Hippocampal formation (tissue), 2 donors: ENCODE data around the gene MS4A8.
"Not testable (repeated sequence)": the region's sequence is repeated elsewhere in the genome, so short reads cannot be mapped to it uniquely, and the experiment has no call there.

Experiments used
- DNase-seq, 2 donors: peaks; one replicate each; lab custom pipeline; 2025; lab: John Stamatoyannopoulos, UW

MS4A8 gene, protein sequence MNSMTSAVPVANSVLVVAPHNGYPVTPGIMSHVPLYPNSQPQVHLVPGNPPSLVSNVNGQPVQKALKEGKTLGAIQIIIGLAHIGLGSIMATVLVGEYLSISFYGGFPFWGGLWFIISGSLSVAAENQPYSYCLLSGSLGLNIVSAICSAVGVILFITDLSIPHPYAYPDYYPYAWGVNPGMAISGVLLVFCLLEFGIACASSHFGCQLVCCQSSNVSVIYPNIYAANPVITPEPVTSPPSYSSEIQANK

DNA sequence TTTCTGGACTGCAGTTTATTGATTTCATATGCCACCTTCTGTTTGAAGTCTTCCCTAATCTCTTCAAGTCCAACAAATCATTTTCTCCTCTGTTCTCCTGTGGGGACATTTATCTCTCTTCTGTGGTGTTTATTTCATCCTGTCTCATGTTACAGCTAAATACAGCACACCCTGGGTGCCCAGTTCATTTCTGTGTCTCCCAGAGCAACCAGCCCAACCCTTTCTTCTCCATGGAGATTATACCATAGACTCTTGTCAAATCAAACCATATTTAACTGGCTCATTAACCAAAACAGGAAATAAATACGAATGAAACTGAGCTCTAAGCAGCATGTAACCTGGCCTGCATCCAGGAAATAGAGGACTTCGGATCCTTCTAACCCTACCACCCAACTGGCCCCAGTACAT, at the start of gene MS4A8:
MS4A8 (plus strand) TSS at position 329 of the 408 bp plus-strand sequence. CDS start 1,249 bp downstream, outside the sequence.
- DNase-seq, result no peak

DNA sequence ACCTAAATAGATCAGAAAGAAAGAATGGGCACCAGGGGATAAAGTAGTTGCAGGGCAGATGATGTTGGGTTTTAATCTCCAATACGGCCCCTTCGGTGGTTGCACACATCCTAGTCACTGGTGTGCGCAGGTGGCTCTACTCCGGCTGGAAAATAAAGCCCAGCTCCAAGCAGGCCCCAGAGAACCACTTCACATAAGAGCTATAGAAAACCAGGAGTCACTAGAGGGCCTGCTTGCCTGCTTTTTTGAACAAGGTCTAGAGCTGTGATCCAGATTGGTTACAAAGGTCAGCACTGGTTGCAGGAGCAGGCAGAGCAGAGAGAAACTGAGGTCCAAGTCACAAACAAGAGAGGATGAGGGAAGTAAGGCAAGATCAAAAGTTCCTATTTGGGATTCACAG, 41.5 kb upstream of the MS4A8 start:
- DNase-seq, result no peak

DNA sequence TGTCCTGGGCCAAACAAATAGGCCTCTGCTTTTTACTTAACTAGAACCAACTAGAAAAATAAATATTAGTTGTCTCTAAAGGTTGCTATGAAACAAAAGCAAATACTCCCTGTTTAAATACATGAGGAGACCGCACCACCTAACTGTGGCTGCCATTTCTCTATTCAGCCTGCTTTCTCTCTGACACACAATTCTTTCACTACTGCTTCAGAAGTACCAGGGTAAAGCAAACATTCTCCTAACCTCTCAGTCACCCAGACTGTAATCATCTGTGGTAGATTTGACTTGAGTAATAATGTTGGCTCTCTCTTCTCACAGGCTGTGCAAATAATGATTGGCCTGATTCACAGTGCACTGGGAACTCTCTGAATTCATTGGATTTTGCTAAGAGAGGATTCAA, 41.0 kb upstream of the MS4A8 start:
- no peak for DNase-seq

DNA sequence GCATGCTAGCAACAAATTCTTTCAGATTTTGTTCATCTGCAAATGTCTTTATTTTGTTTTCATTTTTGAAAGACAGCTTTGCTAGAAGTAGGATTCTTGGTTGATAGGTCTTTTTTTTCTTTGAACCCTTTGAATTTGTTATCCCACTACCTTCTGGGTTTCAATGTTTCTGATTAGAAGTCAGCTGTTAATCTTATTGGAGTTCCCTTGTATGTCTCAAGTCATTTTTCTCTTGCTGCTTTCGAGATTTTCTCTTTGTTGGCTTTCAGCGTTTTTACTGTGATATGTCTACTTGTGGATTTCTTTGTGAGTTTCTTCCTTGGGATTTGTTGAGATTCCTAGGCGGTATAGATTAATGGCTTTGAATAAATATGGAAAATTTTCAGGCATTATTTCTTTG, 27.2 kb upstream of the MS4A8 start:
- no peak for DNase-seq

DNA sequence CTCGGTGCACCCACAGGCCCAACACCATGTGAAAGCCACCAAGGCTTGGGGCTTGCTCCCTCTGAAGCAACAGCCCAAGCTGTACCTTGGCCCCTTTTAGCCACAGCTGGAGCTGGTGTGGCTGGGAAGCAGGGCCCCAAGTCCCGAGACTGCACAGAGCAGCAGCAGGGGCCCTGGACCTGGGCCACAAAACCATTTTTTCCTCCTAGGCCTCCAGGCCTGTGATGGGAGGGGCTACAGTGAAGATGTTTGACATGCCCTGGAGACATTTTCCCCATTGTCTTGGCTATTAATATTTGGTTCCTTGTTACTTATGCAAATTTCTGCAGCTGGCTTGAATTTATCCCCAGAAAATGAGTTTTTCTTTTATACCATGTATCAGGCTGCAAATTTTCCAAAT, 21.2 kb upstream of the MS4A8 start:
- not testable (repeated sequence) for DNase-seq

DNA sequence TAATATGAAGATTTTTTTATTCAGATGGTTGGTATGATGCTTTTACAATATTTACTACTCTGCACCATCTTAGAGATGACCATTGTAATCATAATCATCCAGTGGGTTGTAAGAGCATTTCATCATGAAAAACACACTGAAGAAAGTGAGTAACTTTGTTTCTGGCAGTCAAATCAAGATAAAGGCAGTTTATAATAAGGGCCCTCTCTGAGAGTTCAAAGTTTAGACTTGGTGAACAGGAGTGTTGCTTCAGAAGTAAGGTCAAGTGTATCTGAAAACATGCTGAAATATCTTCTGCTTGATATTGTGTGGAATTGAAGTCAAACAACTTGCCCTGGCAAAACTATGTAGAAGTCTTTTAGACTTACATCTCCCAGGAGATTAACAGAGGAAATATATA, 19.5 kb upstream of the MS4A8 start:
- no peak for DNase-seq

DNA sequence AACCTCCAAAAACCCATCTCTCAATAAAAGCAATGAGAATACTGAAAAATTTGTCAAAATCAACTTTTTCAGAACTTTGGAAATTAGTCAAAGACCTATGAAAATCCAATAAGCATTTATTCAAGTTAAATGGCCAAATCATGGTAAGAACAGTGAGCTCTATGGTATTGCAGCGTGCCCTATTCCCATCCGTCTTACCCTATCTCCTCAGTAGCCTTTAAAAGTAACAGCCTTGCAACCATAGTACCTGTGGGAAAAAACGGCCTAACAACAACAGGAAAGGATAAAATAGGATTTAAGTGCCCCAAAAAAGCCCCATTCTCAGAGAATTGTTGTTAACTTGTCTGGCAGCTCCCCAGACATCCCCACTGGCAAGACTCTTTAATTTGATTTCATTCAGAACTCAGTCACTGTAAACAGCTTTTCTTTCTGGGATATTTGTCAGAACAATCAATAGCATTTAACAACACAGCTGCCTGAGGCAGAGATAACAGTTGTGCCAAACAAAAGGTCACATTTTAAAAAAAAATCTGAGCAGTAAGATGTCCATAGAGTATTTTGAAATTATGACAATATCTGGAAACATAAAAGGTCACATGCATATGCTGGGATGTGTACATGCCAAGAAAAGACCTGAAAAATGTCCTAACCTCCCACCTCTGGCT, 18.8 kb upstream of the MS4A8 start:
- DNase-seq, result no peak

DNA sequence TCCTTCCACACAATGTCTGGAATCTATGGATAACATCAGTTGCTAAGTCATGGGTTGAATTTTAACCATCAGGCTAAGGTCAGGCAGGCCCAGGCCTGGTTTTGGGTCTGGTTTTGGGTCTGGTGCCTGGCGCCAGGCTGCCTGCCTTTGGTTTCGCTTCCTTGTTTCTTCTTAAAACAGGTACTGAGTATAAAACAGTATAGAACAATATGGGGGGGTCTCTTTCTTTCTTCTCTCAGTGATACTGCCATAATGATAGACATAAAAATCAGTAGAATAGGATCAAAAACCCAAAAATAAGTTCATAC, 14.9 kb upstream of the MS4A8 start:
- DNase-seq, result not testable (repeated sequence)

DNA sequence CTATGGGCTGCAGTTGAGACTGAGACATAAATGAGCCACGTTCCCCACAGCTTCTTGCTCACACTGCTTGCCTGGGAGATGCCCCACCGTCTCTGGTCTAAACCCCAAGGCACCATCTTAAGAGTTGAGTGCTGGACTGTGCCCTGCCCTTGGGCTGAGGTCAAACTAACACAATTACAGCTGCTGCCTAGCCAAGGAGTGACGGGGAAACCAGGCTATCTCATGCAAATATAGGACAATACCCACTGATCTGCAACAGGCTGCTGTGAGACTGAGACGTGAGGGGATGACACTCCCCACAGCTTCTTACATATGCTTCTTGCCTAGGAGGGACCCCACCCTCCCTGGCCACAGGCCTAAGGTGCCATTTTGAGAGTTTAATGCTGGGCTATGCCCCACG, 7.8 kb upstream of the MS4A8 start:
- no peak for DNase-seq

DNA sequence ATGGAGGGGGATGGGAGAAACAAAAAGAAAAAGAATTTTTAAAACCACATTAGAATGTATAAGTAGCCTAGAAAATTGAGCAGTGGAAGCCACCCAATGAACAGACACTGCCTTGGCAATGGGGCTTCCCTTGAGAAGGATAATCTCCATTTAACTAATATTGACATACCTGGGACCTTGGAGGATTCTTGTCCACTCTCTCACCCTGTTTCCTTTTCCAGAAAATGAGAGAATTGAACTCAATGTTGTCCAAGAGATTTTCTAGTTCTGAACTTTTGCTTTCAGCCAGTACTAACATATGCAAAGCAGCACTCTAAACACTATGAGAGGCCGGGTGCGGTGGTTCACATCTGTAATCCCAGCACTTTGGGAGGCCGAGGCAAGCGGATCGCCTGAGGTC, 524 bp downstream of the MS4A8 start:
- no peak for DNase-seq

DNA sequence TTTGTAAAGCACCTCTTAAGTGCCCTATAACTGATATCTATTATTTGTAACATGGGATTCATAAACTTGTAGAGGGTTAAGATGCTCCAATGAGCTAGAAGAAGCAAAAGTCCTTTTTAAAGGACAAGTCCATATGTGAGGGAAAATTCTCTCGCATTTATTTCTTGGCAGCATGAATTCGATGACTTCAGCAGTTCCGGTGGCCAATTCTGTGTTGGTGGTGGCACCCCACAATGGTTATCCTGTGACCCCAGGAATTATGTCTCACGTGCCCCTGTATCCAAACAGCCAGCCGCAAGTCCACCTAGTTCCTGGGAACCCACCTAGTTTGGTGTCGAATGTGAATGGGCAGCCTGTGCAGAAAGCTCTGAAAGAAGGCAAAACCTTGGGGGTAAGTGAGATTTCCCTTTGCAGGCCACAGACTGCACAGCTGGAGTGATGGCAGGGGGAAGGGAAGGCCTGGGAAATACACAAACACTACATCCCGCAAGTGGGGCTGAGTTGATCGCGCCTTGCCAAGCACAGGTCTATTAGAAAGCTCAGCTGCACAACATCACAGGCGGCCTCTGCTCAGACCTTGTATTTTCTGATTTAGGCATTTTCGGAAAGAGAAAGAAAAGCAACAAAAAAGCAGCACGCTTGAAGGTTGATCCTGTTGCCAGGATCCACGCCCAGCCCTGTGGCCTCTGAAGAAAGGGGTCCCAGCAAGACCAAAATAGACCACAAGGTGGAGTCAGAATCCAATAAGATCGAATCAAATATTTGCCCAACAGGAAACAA, 1.5 kb downstream of the MS4A8 start:
- no peak for DNase-seq

DNA sequence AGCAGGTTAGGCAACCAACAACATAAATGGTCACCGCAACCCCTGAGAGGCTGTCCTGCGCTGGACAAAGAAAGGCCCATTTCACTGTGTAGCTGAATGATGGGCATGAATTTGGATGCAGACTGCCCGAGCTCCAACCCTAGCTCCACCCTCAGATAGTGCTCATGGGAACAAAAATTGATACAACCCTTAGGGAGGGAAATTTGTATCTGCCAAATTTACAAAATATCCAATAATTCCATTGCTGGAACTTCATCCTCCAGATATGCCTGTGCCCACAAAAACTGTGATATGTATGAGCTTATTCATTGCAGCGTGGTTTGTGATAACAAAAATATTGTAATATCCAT, 2.0 kb downstream of the MS4A8 start:
- DNase-seq, result no peak

DNA sequence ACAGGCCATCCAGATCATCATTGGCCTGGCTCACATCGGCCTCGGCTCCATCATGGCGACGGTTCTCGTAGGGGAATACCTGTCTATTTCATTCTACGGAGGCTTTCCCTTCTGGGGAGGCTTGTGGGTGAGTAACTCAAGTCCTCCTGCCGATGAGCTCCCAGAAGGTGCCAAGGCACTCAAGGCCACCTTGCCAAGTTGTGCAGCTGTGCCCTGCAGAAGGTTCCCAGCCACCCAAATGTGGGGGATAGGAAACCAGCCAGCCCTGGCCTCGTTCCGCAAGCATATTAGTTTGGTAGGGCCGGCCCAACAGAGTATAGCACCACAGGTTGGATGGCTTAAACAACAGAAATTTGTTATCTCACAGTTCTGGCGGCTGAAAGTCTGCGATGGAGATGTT, 4.0 kb downstream of the MS4A8 start:
- DNase-seq, result no peak

DNA sequence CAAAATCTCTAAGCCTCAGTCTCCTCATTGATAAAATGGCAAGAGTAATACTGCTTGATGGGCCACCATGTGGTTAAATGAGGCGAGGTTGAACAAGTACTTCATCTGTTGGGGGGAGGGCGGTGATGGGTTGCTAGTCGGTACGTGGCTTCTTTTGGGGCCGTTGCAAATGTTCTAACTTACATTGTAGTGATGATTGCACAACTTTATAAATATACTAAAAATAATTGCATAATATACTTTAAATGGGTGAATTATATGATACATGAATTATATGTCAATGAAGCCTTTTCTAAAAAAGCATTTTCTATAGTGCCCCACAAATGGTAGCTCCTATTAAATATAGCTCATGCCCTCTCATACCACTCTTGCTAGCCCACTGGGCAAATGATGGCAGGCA, 6.5 kb downstream of the MS4A8 start:
- DNase-seq, result no peak

DNA sequence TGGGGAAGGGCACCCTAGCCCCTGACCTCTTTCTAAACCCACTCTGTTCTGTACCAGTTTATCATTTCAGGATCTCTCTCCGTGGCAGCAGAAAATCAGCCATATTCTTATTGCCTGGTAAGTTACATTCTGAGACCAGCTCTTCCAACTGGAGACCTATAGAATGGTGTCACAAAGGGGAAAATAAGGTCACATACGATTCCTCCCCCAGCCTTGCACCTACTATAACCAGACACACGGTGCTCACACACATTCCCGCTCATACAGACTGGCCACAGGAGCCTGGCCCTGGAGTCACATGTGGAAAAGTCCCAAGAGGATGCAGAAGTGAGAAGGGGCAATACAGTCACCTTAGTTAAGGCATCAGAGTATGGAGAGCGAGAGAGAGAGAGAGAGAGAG, 7.5 kb downstream of the MS4A8 start:
- DNase-seq, result no peak

DNA sequence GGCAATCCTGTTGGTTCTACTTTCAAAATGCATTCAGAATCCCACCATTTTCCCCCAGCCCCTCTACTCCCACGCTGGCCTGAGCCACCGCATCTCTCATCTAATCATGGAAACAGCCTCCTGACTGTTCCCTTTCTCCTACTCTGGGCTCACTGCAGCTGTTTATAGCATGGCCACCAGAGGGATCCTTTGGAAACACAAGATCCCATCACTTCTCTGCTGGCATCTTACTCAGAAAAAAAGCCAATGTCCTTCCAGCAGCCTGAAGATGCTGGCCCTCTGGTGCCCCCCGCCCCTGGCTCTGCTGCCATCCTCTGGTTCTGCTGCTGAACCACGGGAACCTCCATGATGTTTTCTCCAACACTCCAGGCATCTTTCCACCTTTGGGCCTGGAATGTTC, 11.1 kb downstream of the MS4A8 start:
- no peak for DNase-seq

DNA sequence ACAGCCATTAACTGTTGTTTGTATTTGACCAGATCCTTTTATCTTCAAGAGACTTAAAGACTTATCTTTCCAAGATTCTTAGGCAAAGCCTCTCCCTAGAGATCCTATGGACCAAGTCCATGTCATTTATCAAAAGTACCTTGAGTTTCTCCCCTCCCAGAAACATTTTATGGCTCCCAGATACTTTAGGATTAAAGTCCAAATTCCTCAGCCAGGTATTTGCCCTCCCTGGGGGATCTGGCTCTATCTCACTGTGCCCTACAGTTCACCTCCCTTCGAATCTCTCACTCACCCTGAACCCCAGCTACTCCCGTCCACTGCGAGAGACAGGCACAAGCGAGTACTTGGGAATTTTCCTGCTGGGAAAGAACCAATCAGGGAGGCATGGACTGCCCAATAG, 11.9 kb downstream of the MS4A8 start:
- no peak for DNase-seq

DNA sequence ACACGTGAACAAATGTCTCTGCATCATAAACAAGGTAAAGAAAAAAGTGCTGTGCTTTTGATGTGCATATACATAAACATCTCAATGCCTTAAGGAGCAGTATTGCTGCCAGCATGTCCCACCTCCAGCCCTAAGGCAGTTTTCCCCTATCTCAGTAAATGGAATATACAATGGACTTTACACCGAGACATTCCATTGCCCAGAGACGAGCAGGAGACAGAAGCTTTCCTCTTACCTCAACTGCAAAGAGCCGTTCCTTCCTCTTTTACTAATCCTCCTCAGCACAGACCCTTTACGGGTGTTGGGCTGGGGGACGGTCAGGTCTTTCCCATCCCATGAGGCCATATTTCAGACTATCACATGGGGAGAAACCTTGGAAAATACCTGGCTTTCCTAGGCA, 14.0 kb downstream of the MS4A8 start:
- DNase-seq, result not testable (repeated sequence)

DNA sequence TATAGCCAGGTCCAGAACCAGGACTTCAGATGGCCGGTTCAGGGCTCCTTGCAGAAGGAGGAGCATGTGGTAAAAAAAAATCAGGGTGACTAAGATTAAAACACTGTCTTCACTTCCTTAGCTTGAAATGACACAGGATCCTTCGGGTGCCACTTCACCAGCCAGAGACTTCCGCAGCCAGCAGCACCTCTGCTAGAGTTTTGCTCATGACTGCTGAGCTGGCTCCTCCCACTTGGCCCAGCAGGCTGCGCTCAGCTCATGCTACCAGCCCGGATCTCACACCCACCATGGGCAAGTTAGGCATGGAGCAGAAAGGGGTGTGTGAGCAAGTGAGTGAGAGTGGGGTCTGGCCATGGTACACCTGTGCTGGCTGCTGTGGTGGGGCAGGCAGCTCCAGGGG, 18.5 kb downstream of the MS4A8 start:
- DNase-seq, result no peak

DNA sequence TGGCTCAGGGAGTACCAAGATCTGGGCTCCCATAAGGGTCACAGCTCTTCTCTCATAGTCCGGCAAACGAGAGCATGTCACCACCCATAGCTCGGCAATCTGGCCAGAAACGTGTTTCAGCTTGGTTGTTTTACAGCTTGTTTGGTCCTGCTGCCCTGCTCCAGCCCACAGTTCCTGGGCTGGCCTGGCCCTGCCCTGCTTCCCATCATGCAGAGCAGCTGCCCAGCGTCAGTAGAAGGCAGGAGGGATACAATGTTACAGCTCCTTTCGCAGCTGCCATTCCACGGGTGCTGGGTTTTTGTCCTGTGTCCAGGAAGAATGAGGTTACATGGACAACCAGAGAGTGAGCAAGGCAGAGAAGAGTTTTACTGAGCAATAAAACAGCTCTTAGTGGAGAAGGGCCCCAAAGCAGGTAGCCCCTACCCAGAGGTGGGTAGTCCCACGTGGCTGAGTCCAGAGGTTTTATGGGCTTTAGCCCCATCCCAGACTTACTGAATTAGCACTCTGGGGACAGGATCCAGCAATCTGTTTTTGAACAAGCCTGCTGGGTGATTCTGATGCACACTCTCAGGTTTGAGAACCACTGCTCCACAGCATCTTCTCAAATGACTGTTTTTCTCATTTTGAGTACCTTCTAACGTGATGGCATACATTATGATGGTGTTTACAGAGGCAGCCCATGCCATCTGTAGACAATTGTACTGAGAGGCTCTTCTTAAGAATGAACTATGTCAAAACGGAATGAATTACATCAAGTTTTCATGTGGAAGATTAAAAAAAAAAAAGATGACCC, 19.3 kb downstream of the MS4A8 start:
- DNase-seq, result no peak

DNA sequence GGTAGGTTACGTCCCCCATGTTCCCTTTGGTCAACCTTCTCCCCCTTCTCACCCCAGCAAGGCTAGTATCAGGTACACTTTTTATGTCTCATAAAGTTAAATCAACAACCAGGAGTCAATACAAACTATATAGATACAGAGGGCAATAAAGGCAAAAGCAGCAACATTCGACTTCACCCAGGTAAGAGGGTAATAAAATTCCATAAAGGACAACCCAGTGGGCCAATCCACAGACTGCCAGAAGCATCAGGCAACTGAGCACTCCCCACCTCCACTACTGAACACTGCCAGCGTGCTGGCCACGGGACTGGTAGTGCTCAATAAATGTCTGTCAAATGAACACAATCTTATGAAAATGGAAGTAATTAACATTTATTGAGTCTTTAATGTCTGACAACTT, 20.0 kb downstream of the MS4A8 start:
- no peak for DNase-seq

DNA sequence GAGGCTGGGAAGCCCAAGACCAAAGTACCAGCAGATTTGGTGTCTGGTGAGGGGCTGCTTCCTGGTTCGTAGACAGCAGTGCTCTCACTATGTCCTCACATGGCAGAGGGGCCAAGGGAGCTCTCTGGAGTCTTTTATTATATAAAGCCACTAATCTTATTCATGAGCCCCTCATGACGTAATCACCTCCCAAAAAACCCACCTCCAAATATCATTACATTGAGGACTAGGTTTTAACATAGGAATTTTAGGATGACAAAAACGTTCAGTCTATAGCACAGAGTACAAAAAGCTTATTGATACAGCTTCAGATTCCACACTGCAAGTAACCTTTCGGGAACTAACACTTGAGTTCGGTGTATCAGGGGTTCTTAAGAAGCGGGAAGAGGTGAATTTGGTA, 21.0 kb downstream of the MS4A8 start:
- no peak for DNase-seq

DNA sequence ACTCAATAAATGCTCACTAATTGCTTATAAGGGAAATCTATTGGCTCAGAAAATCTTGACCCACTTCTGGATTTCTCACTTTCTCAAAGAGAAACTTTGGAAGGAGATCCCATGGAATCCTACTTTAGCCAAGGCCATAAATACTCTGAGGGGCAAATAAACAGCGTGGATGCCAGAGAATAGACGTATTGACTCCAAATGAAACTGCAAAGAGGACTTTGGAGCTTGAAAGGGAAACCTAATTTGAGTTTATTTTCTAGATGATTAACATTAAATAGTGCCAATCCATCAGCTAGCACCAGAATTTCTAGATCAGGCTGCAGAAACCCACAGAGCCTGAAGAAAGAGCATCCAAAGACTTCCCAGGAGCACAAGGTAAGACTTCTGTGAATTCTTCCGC, 25.0 kb downstream of the MS4A8 start, which contains the start of gene MS4A18:
MS4A18 (plus strand) TSS at position 301 of the 400 bp plus-strand sequence.
- DNase-seq, result no peak
